HepG2 (cell line): ENCODE measurements around the gene HSPA4L. TPM values are rescaled to one million over a fixed set of nuclear protein-coding genes. Genes with fewer than 3 reads are reported as not detected.

Source experiments
- ATAC-seq: fragments of 200-7000 bp; cut with Tn5 transposase; 3 replicates; pipeline ENCODE4 v1.9.1; 2020; ENCODE audit warnings: mild to moderate bottlenecking, moderate library complexity
- BruUV-seq: library from RNA; stranded (reverse); fragments of 400-500 nt; replicated peaks from 2 replicates; lab custom pipeline; 2021; lab: Mats Ljungman, UMichigan
- CTCF ChIA-PET: fragments of 300-600 bp; formaldehyde crosslinking; extraction: SDS; loops from one replicate; lab custom pipeline; 2021; ENCODE audit warnings: low total read pairs, inconsistent platforms, low intra/inter-chr PET ratio; lab: Yijun Ruan, JAX
- POLR2A ChIA-PET: fragments of 350-600 bp; sonication (Branson Sonifier 250); formaldehyde crosslinking; loops from one replicate; lab custom pipeline; 2020; ENCODE audit warnings: antibody characterized with exemption, inconsistent platforms; lab: Yijun Ruan, JAX
- DNase-seq: peaks from one replicate; pipeline ENCODE4 v3.0.0-alpha.2; 2015; ENCODE audit warnings: low spot score
- FAIRE-seq: peaks from 3 replicates; lab custom pipeline; 2011; peaks lifted over from hg19 to GRCh38; lab: Jason Lieb, UNC
- H2AFZ ChIP-seq: one replicate; pipeline ENCODE4 v1.6.1; 2011; ENCODE audit warnings: low read length, inconsistent platforms
- H3K27ac ChIP-seq: fragments of 300-600 bp; 3 replicates; pipeline ENCODE4 v1.8.0; 2011; ENCODE audit warnings: mixed run types, mild to moderate bottlenecking, mixed read lengths, low read length, inconsistent platforms; ENCODE audit not compliant: insufficient read depth; ENCODE audit errors: extremely low read length
- H3K27me3 ChIP-seq, 2 experiments: fragments of 200-600 bp in 1 of 2; 2 replicates in 1 of 2; 3 replicates in 1 of 2; pipeline versions ENCODE4 v1.6.0 to v1.8.0; 2011; ENCODE audit warnings: low read length in 2 of 2, mild to moderate bottlenecking in 2 of 2, moderate library complexity in 2 of 2, inconsistent platforms in 1 of 2; ENCODE audit not compliant: insufficient read depth in 2 of 2, control insufficient read depth in 1 of 2
- H3K36me3 ChIP-seq, 2 experiments: fragments of 200-600 bp in 1 of 2; replicated peaks in 1 of 2; 2 replicates in 1 of 2; 3 replicates in 1 of 2; pipeline versions ENCODE4 v1.5.1 to v1.8.0; 2011; ENCODE audit warnings: low read length in 2 of 2, inconsistent platforms in 1 of 2; ENCODE audit not compliant: insufficient read depth in 2 of 2, control insufficient read depth in 1 of 2
- H3K4me1 ChIP-seq: 2 replicates; pipeline ENCODE4 v1.5.1; 2012; ENCODE audit warnings: low read length, inconsistent platforms; ENCODE audit not compliant: insufficient read depth
- H3K4me2 ChIP-seq: 2 replicates; pipeline ENCODE4 v1.6.0; 2011; ENCODE audit warnings: low read depth, low read length, inconsistent platforms
- H3K4me3 ChIP-seq, 3 experiments: fragments of 200-600 bp in 1 of 3; sonication (generic), shearing (Covaris generic) in 1 of 3; replicated peaks in 1 of 3; 2 replicates each; pipeline ENCODE4 v1.5.1; 2011 to 2016; ENCODE audit warnings: low read length in 3 of 3, inconsistent platforms in 2 of 3, low read depth in 2 of 3, mild to moderate bottlenecking in 2 of 3, control low read depth in 1 of 3, mixed read lengths in 1 of 3; ENCODE audit not compliant: insufficient read depth in 1 of 3
- H3K79me2 ChIP-seq: one replicate; pipeline ENCODE4 v1.6.1; 2011; ENCODE audit warnings: low read length, inconsistent platforms; ENCODE audit not compliant: insufficient read depth
- H3K9ac ChIP-seq: 2 replicates; pipeline ENCODE4 v1.6.0; 2011; ENCODE audit warnings: mild to moderate bottlenecking, low read depth, low read length, inconsistent platforms; ENCODE audit not compliant: insufficient read depth
- H3K9me3 ChIP-seq: 2 replicates; pipeline ENCODE4 v1.5.1; 2012; ENCODE audit warnings: mild to moderate bottlenecking, low read length
- H4K20me1 ChIP-seq: 2 replicates; pipeline ENCODE4 v1.6.0; 2011; ENCODE audit warnings: inconsistent platforms, mild to moderate bottlenecking, low read length, moderate library complexity; ENCODE audit not compliant: insufficient read depth
- ZMYM4 ChIP-seq: sonication (generic); formaldehyde crosslinking; IDR thresholded peaks from 2 replicates; pipeline ENCODE4 v1.8.1; 2023; ENCODE audit warnings: mild to moderate bottlenecking, missing genetic modification reagents
- ZNF224 ChIP-seq: sonication (generic); formaldehyde crosslinking; IDR thresholded peaks from 2 replicates; pipeline ENCODE4 v1.5.0; 2020; ENCODE audit warnings: mild to moderate bottlenecking, missing genetic modification reagents
- ZNF282 ChIP-seq: fragments of 450-650 bp; IDR thresholded peaks from 2 replicates; pipeline ENCODE4 v1.6.1; 2018; ENCODE audit not compliant: partially characterized antibody
- ZNF607 ChIP-seq: sonication (generic); formaldehyde crosslinking; IDR thresholded peaks from 2 replicates; pipeline ENCODE4 v1.5.1; 2020; ENCODE audit warnings: missing genetic modification reagents, mild to moderate bottlenecking, borderline replicate concordance
- ZNF788 ChIP-seq: sonication (generic); formaldehyde crosslinking; IDR thresholded peaks from 2 replicates; pipeline ENCODE4 v1.5.0; 2020; ENCODE audit warnings: mild to moderate bottlenecking, missing genetic modification reagents, borderline replicate concordance
- WGBS: methylation state at CpG from one replicate; pipeline ENCODE4 v1.1.6; 2017; ENCODE audit warnings: low lambda C conversion rate; 5-methylcytosine and 5-hydroxymethylcytosine counted together
- in situ Hi-C: cut with HindIII; loops from 2 replicates; pipeline ENCODE4 v1.10.0; 2017; ENCODE audit warnings: low pct_unique_long_range_greater_than_20kb; ENCODE audit not compliant: extremely low pct_ligation_motif_present
- intact Hi-C: fragments of 100-400 bp; cut with micrococcal nuclease; formaldehyde crosslinking; loops from one replicate; pipeline ENCODE4 v1.10.0; 2022; ENCODE audit not compliant: unreplicated experiment
- polyA plus RNA-seq, 8 experiments: library from polyadenylated mRNA; depleted of rRNA in 3 of 8; stranded (reverse) in 7 of 8; unstranded in 1 of 8; fragments of >200 nt; fragmentation: Illumina TruSeq in 4 of 8; extraction: Trizol in 4 of 8; gene quantifications; 2 replicates each; pipeline versions ENCODE4 v1.2.1 to v1.2.3, GENCODE V29; 2011 to 2016; ENCODE audit warnings: low read depth in 4 of 8, missing spikeins in 1 of 8, mixed read lengths in 1 of 8; ENCODE audit not compliant: insufficient read depth in 1 of 8
- total RNA-seq, 5 experiments: library from RNA; depleted of rRNA; stranded (reverse); fragments of >200 nt; fragmentation: Illumina TruSeq; extraction: Trizol; gene quantifications; 2 replicates each; pipeline ENCODE4 v1.2.3, GENCODE V29; 2016; ENCODE audit warnings: low read depth in 1 of 5
- TF ChIP-seq, protein P1 (sequence below): sonication (generic); formaldehyde crosslinking; IDR thresholded peaks from 2 replicates; pipeline ENCODE4 v1.5.1; 2020; ENCODE audit warnings: missing genetic modification reagents, mild to moderate bottlenecking, borderline replicate concordance
- TF ChIP-seq, protein P2 (sequence below): sonication (generic); formaldehyde crosslinking; IDR thresholded peaks from 2 replicates; pipeline ENCODE4 v1.4.0; 2020; ENCODE audit warnings: missing genetic modification reagents, borderline replicate concordance

The HSPA4L gene
- total and polyA plus RNA-seq, 2 of the 13 experiments (the other 11 are each of a cell fraction or from before 2014, with no cell fraction given) = 3.7 to 31.5 TPM

DNA sequence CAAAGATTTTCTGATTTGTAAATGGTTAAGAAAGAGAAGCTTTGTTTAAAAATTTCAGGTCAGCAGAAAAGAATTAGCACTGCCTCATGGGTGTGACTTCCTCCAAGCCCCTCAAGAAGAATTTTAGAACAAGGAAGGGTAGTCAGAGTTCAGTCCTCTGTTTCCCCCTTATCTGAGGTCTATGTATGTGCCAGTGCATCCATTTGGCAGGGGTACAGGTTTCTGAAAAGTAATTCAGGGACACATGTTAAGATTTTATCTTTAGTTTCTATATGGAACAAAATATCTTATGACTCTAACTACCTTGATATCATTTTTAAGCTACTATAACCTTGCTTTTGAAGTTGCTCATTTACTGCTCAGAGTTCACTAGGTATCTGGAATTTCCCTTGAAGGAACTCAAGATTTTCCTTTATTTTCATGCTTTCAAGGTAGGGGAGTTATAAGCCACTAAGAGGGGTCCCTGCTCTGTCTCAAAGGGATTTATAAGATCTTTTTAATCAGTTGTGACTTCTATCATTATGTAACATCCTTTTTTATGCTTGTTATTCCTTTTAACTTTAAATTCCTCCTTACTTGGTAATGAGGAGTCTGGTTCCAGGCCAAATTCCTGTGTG lies 74.2 kb downstream of the HSPA4L start:
- intact Hi-C loops = no loop called here
- Histone ChIP-seq H3K79me2 (peaks cover 3% of the 10 kb centered on the region), H3K4me3 (no peak overlapping the region), H2AFZ (no peak overlapping the region), H3K36me3 (no peaks in the 10 kb centered on the region), H3K27ac (no peak overlapping the region), H3K9ac (no peak overlapping the region), H3K4me1 (peaks cover 11% of the 10 kb centered on the region), H3K9me3 (no peaks in the 10 kb centered on the region), H4K20me1 (no peaks in the 10 kb centered on the region), H3K27me3 (no peaks in the 10 kb centered on the region), H3K4me2 (no peak overlapping the region)
- ChIA-PET POLR2A (no interaction called here), CTCF (no interaction called here)
- ATAC-seq (no peak), DNase-seq (no peak), FAIRE-seq (no peak)
- TF ChIP-seq ZNF788 (CRISPR knock-in tag) (no peak), ZNF607 (no peak), ZNF282 (no peak), ZMYM4 (no peak), ZNF224 (no peak)
- TF ChIP-seq, protein P1, sequence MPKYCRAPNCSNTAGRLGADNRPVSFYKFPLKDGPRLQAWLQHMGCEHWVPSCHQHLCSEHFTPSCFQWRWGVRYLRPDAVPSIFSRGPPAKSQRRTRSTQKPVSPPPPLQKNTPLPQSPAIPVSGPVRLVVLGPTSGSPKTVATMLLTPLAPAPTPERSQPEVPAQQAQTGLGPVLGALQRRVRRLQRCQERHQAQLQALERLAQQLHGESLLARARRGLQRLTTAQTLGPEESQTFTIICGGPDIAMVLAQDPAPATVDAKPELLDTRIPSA = no peak
- in situ Hi-C loops = no loop called here
- no TSS peak for BruUV-seq

DNA sequence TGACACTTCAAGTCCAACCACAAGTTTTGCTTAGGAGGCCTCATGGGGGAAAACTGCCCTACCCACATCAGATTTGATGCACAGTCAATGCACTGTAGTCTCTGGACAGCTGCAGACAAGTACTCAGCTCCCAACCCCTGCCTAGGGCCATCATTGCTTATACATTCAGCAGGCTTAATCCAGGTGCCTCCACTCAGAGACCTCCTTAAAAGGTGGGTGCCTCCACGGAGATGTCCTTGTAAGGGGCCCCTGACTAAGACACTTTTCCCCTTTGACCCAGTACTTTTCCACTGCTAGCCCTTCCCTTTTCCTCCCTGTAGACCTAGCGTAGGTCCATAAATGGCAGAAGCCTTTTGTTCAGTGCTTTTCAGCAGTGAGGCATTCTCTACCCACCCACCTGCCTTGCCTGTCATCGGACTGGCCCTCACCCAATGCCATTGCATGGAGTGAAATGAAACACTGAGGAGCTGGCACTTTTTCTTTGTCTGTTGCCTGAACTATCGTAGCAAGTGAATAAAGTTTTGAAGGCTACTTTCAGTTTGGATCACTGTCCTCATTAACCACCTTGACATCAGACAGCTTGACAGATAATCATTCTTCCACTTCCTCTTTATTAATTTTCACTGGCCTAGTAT lies 74.8 kb downstream of the HSPA4L start:
- ChIA-PET CTCF (no interaction called here), POLR2A (no interaction called here)
- TF ChIP-seq, protein P2, sequence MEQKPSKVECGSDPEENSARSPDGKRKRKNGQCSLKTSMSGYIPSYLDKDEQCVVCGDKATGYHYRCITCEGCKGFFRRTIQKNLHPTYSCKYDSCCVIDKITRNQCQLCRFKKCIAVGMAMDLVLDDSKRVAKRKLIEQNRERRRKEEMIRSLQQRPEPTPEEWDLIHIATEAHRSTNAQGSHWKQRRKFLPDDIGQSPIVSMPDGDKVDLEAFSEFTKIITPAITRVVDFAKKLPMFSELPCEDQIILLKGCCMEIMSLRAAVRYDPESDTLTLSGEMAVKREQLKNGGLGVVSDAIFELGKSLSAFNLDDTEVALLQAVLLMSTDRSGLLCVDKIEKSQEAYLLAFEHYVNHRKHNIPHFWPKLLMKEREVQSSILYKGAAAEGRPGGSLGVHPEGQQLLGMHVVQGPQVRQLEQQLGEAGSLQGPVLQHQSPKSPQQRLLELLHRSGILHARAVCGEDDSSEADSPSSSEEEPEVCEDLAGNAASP = no peak
- H3K9me3 ChIP-seq = no peaks in the 10 kb centered on the region
- no peaks in the 10 kb centered on the region for H3K36me3 ChIP-seq
- 81% methylated on average over 4 of the region's 4 CpGs for WGBS
- BruUV-seq = no TSS peak
- H3K79me2 ChIP-seq = peaks cover 3% of the 10 kb centered on the region
- H3K4me1 ChIP-seq = peaks cover 11% of the 10 kb centered on the region
- H3K4me3 ChIP-seq = no peak overlapping the region
- in situ Hi-C loops (no loop called here), intact Hi-C loops (no loop called here)
- no peaks in the 10 kb centered on the region for H3K27me3 ChIP-seq
- no peak overlapping the region for H3K9ac ChIP-seq
- H3K27ac ChIP-seq = no peak overlapping the region
- H4K20me1 ChIP-seq = no peaks in the 10 kb centered on the region
- peak; percentile 33; the same call in 1 of the 3 replicates for ATAC-seq
- H2AFZ ChIP-seq = no peak overlapping the region
- no peak for DNase-seq
- FAIRE-seq = no peak
- no peak overlapping the region for H3K4me2 ChIP-seq
